ENCODE data around the gene ZNRF1.

DNA sequence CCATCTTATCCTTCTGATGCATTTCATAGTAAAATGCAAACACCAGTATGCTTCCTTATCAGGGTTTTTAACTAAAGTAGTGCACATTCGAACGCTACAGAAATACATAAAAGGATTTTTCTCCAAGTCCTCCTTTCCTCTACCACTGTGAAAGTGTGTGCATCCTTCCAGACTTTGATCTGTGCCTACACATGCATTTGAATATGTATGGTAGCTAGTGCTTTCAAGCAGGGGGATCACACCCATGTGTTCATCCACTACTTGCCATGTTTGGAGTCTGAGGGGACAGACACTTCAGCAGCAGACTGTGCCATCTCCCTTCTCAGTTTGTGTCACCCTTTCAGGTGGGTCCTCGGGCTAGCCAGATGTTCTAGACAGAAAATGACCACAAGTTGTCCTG is 102.8 kb downstream of the ZNRF1 start:
- TF ChIP-seq, protein P1, sequence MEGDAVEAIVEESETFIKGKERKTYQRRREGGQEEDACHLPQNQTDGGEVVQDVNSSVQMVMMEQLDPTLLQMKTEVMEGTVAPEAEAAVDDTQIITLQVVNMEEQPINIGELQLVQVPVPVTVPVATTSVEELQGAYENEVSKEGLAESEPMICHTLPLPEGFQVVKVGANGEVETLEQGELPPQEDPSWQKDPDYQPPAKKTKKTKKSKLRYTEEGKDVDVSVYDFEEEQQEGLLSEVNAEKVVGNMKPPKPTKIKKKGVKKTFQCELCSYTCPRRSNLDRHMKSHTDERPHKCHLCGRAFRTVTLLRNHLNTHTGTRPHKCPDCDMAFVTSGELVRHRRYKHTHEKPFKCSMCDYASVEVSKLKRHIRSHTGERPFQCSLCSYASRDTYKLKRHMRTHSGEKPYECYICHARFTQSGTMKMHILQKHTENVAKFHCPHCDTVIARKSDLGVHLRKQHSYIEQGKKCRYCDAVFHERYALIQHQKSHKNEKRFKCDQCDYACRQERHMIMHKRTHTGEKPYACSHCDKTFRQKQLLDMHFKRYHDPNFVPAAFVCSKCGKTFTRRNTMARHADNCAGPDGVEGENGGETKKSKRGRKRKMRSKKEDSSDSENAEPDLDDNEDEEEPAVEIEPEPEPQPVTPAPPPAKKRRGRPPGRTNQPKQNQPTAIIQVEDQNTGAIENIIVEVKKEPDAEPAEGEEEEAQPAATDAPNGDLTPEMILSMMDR (IDR thresholded peaks at IDR 0.05), result no peak
- no peak for TF ChIP-seq POLR2A (IDR thresholded peaks at IDR 0.05)

All from right lobe of liver (tissue), 4 donors.